Stimulated activated CD4-positive, alpha-beta T cell treated with anti-CD3 and anti-CD28 coated beads, Interleukin-1b, Interleukin-23, amount 100 ng/mL, for 48 hours (primary cell): Measurements from ENCODE around the gene GOSR1.
"Not testable (repeated sequence)": the region's sequence is repeated elsewhere in the genome, so short reads cannot be mapped to it uniquely, and the experiment has no call there.

Source experiments
- DNase-seq: peaks from one replicate; pipeline ENCODE4 v3.0.0-alpha.2; 2020

The GOSR1 gene

GRCh38 chr17:30506481-30506880 lies 29.3 kb downstream of the GOSR1 start:
- no peak for DNase-seq

GRCh38 chr17:30513346-30513745 lies 36.1 kb downstream of the GOSR1 start:
- no peak for DNase-seq

GRCh38 chr17:30514895-30515596 lies 37.8 kb downstream of the GOSR1 start:
- no peak for DNase-seq

GRCh38 chr17:30517786-30518185 lies 40.6 kb downstream of the GOSR1 start:
- no peak for DNase-seq

- DNase-seq: no peak
Measured at GRCh38 chr17:30519166-30519565, 42.0 kb downstream of the GOSR1 start.

GRCh38 chr17:30519707-30520106 lies 42.5 kb downstream of the GOSR1 start:
- DNase-seq: no peak

GRCh38 chr17:30520436-30520835 lies 43.2 kb downstream of the GOSR1 start:
- no peak for DNase-seq

GRCh38 chr17:30520882-30521281 lies 43.7 kb downstream of the GOSR1 start:
- DNase-seq: no peak

GRCh38 chr17:30521766-30522165 lies 44.6 kb downstream of the GOSR1 start:
- DNase-seq: no peak

- DNase-seq: not testable (repeated sequence)
Measured at GRCh38 chr17:30523236-30523635, 46.0 kb downstream of the GOSR1 start.

- no peak for DNase-seq
Measured at GRCh38 chr17:30524847-30525246, 47.6 kb downstream of the GOSR1 start.

- DNase-seq: no peak
Measured at GRCh38 chr17:30526401-30526800, 49.2 kb downstream of the GOSR1 start.

- DNase-seq: not testable (repeated sequence)
Measured at GRCh38 chr17:30528701-30529100, 51.5 kb downstream of the GOSR1 start.

GRCh38 chr17:30530346-30531025 lies 53.3 kb downstream of the GOSR1 start:
- no peak for DNase-seq

GRCh38 chr17:30532871-30533270 lies 55.7 kb downstream of the GOSR1 start:
- no peak for DNase-seq

- DNase-seq: no peak
Measured at GRCh38 chr17:30534298-30534697, 57.1 kb downstream of the GOSR1 start.

- no peak for DNase-seq
Measured at GRCh38 chr17:30534938-30535921, 58.0 kb downstream of the GOSR1 start.

- DNase-seq: not testable (repeated sequence)
Measured at GRCh38 chr17:30536846-30537245, 59.6 kb downstream of the GOSR1 start.

- not testable (repeated sequence) for DNase-seq
Measured at GRCh38 chr17:30537667-30538066, 60.5 kb downstream of the GOSR1 start.

GRCh38 chr17:30541802-30542201 lies 64.6 kb downstream of the GOSR1 start:
- DNase-seq: no peak

GRCh38 chr17:30543456-30543855 lies 66.2 kb downstream of the GOSR1 start:
- DNase-seq: no peak

- no peak for DNase-seq
Measured at GRCh38 chr17:30545024-30545423, 67.8 kb downstream of the GOSR1 start.
